ENCODE data around the gene ACO2.

Gene ACO2

DNA sequence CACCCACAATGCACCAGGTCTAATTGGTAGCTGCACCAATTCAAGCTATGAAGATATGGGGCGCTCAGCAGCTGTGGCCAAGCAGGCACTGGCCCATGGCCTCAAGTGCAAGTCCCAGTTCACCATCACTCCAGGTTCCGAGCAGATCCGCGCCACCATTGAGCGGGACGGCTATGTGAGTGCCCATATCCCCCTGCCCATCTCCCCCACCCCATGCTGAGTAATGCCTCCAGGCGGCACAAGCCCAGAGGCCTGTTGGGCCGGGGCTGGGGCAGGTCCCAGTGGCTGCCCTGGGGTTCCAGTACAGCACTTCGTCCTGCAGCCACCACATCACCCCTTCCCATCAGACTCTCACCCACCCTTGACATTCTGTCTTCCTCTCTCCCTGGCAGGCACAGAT lies 53.9 kb downstream of the ACO2 start:
- H3K27me3 ChIP-seq (ENCODE audit: control insufficient read depth, insufficient read depth, low read length): no peaks in the 10 kb centered on the region
- H3K4me3 ChIP-seq (ENCODE audit: low read length): no peak overlapping the region
- no peaks in the 10 kb centered on the region for H3K9me3 ChIP-seq (ENCODE audit: control insufficient read depth, low read length)
- H3K9ac ChIP-seq (ENCODE audit: low read length): peak overlapping the region; percentile 4
- peaks cover 31% of the 10 kb centered on the region for H3K4me1 ChIP-seq (ENCODE audit: control insufficient read depth, insufficient read depth, low read length)
- peaks cover 27% of the 10 kb centered on the region for H3K36me3 ChIP-seq (ENCODE audit: control insufficient read depth, insufficient read depth, low read length)

DNA sequence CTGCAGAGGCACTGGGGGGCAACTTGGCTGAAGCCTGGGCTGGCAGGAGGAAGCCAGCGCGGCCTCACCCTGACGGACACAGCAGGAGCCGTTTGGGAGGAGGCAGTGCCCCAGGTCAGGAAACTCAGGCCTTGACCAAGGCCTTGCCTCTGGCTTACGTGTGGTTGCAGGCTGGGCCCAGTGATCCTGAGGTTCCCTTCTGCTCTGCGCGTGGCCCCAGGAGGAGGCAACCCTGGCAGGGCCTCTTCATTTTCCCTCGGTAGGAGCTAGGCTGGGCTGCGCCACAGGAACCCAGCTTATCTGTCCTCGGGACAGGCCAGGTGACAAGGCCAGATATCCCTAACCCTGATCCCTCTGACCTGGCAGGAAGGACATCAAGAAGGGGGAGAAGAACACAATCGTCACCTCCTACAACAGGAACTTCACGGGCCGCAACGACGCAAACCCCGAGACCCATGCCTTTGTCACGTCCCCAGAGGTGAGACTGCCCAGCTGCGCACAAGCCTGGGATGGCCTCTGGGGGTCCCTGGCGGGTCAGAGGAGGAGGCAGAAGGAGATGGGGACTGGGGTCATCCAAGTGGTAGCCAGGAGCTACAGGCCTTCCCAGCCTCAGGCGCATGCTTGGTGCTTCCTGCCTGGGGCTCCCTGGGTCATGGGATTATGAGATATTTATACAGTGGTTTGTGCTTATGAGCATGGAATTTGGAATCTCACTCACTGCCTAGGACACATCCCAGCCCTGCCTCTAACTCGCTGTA lies 54.7 kb downstream of the ACO2 start:
- Histone ChIP-seq H3K9me3 (ENCODE audit: control insufficient read depth, low read length) (no peaks in the 10 kb centered on the region), H3K9ac (ENCODE audit: low read length) (peak overlapping the region; percentile 4), H3K27me3 (ENCODE audit: control insufficient read depth, insufficient read depth, low read length) (no peaks in the 10 kb centered on the region), H3K4me1 (ENCODE audit: control insufficient read depth, insufficient read depth, low read length) (peaks cover 29% of the 10 kb centered on the region), H3K4me3 (ENCODE audit: low read length) (no peak overlapping the region), H3K36me3 (ENCODE audit: control insufficient read depth, insufficient read depth, low read length) (peaks cover 33% of the 10 kb centered on the region)

DNA sequence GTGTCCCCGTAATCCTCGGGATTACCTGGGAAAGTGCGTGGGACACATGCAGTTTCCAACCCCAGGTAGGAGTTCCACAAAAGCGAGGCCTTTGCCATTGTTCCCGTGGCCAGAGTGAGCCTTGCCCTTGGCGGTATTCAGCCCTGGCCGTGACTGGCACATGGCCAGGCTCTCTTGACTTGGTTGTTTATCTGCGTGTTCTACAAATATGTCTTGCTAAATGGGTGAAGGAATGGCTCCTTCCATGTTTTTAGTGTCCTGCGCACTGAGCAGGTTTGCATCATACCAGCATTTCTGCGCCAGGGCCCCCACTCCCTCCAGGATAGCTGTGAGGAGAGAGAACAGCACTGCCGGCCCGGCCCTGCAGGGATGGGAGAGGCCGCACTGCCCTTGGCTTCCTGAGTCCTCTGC lies 55.3 kb downstream of the ACO2 start:
- Histone ChIP-seq H3K9me3 (ENCODE audit: control insufficient read depth, low read length) (no peaks in the 10 kb centered on the region), H3K36me3 (ENCODE audit: control insufficient read depth, insufficient read depth, low read length) (peaks cover 39% of the 10 kb centered on the region), H3K4me3 (ENCODE audit: low read length) (no peak overlapping the region), H3K27me3 (ENCODE audit: control insufficient read depth, insufficient read depth, low read length) (no peaks in the 10 kb centered on the region), H3K9ac (ENCODE audit: low read length) (peak overlapping the region; percentile 4), H3K4me1 (ENCODE audit: control insufficient read depth, insufficient read depth, low read length) (peaks cover 29% of the 10 kb centered on the region)

DNA sequence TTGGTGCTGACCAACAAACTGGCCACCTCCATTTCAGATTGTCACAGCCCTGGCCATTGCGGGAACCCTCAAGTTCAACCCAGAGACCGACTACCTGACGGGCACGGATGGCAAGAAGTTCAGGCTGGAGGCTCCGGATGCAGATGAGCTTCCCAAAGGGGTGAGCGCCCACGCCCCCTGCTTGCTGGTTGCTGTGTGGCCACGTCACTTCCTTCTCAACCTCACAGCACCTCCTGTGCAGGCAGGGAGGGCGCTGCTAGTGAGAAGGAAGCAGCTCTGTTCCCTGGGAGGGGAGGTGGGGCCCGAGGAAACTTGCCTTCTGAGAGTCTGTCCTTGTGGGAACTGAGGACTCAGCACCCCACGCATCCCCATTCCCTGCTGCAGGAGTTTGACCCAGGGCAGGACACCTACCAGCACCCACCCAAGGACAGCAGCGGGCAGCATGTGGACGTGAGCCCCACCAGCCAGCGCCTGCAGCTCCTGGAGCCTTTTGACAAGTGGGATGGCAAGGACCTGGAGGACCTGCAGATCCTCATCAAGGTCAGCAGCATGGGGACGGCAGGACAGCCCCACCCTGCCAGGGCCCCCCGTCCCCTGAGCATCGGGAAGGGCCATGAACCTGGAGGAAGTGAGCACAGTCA lies 56.0 kb downstream of the ACO2 start:
- peaks cover 29% of the 10 kb centered on the region for H3K4me1 ChIP-seq (ENCODE audit: control insufficient read depth, insufficient read depth, low read length)
- H3K9ac ChIP-seq (ENCODE audit: low read length): peak overlapping the region; percentile 4
- no peaks in the 10 kb centered on the region for H3K27me3 ChIP-seq (ENCODE audit: control insufficient read depth, insufficient read depth, low read length)
- no peaks in the 10 kb centered on the region for H3K9me3 ChIP-seq (ENCODE audit: control insufficient read depth, low read length)
- H3K36me3 ChIP-seq (ENCODE audit: control insufficient read depth, insufficient read depth, low read length): peaks cover 39% of the 10 kb centered on the region
- H3K4me3 ChIP-seq (ENCODE audit: low read length): no peak overlapping the region

DNA sequence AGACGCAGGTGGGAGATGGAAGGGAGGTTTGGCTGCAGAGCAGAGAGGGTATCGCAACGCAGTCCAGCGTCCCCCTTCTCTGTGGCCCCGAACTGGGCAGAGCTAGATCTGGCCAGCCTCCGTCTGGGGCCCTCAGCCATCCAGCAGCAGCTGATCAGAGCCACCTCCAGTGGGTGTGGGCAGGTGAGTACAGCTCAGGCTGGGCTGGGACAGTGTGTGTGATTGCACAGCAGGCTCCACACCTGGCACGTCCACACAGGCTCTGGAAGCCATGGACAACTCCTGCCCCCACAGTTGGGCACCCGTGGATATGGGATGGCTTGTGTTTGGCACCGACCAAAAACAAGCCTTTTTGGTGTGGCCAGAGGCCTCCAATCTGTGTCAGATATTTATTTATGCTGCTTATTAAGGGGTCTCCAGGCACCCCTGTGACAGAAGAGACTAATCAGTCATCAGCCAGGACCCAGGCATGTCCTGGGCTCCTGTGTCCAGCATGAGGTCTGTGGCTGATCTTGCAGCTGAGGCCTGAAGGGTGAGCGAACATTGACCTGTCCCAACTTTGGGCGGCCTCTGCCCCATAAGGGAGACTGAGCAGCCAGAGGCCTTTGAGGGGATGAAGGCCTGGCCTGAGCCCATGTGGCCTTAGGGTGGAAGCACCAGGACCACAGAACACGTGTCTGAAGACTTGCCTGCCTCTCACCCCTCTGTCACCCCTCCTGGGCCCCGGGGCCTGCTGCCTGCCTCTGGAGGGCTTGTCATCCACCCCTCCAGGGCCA lies 56.7 kb downstream of the ACO2 start:
- H3K9ac ChIP-seq (ENCODE audit: low read length): no peak overlapping the region

DNA sequence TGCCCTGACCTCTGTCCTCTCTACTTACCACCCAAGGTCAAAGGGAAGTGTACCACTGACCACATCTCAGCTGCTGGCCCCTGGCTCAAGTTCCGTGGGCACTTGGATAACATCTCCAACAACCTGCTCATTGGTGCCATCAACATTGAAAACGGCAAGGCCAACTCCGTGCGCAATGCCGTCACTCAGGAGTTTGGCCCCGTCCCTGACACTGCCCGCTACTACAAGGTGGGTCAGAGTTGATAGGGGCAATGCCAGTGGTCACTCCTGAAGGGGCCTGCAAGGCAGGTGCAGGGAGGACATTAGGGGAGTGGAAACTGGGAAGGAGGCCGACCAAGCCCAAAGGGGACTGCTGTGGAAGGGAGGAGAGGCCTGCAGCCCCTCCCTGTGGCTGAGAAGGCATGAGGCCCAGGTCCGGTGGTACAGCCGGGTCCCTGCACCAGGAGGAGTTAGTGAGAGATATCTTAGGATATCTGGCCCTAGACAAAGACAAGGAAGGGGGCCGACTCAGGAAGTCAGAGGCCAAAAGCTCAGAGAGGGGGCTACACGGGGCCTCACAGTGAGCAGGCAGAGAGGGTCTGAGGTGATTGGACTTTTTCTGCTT lies 57.4 kb downstream of the ACO2 start:
- Histone ChIP-seq H3K36me3 (ENCODE audit: control insufficient read depth, insufficient read depth, low read length) (peaks cover 44% of the 10 kb centered on the region), H3K4me3 (ENCODE audit: low read length) (no peak overlapping the region), H3K9me3 (ENCODE audit: control insufficient read depth, low read length) (no peaks in the 10 kb centered on the region), H3K4me1 (ENCODE audit: control insufficient read depth, insufficient read depth, low read length) (peaks cover 29% of the 10 kb centered on the region), H3K27me3 (ENCODE audit: control insufficient read depth, insufficient read depth, low read length) (no peaks in the 10 kb centered on the region), H3K9ac (ENCODE audit: low read length) (no peak overlapping the region)

More for the DNA sequence above, 56.7 kb downstream of the ACO2 start:
- Histone ChIP-seq H3K27me3 (ENCODE audit: control insufficient read depth, insufficient read depth, low read length) (no peaks in the 10 kb centered on the region), H3K4me3 (ENCODE audit: low read length) (no peak overlapping the region), H3K4me1 (ENCODE audit: control insufficient read depth, insufficient read depth, low read length) (peaks cover 29% of the 10 kb centered on the region), H3K9me3 (ENCODE audit: control insufficient read depth, low read length) (no peaks in the 10 kb centered on the region), H3K36me3 (ENCODE audit: control insufficient read depth, insufficient read depth, low read length) (peaks cover 39% of the 10 kb centered on the region)

DNA sequence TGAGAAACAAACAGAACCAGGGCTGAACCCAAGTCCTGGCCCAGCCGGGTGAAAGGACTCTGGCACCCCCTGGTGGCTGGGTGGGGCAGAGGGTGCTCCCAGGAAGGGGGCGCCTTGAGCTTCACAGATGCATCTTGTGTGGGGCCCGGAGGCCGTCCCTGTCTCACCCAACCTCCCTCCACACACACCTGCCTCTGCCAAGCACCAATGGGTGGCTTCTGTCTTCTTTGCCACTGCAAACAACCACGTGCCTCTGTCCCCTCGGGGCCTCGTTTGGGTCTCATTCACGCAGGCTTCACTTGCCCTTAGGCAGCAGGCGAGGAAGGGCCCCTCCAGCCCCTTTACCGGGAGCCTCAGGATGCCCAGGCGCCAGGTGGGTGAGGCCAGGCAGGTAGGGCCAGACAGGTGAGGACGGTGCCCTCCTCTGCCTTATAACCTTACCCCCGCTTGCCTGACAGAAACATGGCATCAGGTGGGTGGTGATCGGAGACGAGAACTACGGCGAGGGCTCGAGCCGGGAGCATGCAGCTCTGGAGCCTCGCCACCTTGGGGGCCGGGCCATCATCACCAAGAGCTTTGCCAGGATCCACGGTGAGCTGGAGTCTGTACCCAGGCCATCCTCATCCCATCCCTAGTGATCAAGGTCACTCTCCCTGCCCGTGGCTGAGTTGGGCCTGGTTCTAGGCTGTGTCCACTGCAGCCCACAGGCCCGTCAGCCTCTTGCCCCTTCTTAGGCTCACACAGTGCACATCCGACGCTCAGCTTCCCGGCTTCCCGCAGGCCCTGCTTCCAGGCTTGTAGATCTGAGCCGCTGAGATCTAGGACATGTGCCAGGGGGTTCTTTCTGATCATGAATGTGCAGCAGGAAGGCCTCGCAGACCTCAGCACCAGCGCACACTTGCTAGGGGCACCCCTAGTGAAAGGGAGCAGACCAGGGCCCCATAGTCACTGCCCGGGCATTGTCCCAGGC lies 58.2 kb downstream of the ACO2 start:
- Histone ChIP-seq H3K36me3 (ENCODE audit: control insufficient read depth, insufficient read depth, low read length) (peaks cover 52% of the 10 kb centered on the region), H3K9me3 (ENCODE audit: control insufficient read depth, low read length) (no peaks in the 10 kb centered on the region), H3K9ac (ENCODE audit: low read length) (no peak overlapping the region), H3K4me1 (ENCODE audit: control insufficient read depth, insufficient read depth, low read length) (peaks cover 29% of the 10 kb centered on the region), H3K4me3 (ENCODE audit: low read length) (no peak overlapping the region), H3K27me3 (ENCODE audit: control insufficient read depth, insufficient read depth, low read length) (no peaks in the 10 kb centered on the region)

GRCh38 chr22:41528132-41528766 lies 59.3 kb downstream of the ACO2 start:
- H3K4me1 ChIP-seq (ENCODE audit: control insufficient read depth, insufficient read depth, low read length): peaks cover 25% of the 10 kb centered on the region
- H3K36me3 ChIP-seq (ENCODE audit: control insufficient read depth, insufficient read depth, low read length): peaks cover 47% of the 10 kb centered on the region
- H3K27me3 ChIP-seq (ENCODE audit: control insufficient read depth, insufficient read depth, low read length): no peaks in the 10 kb centered on the region
- no peak overlapping the region for H3K4me3 ChIP-seq (ENCODE audit: low read length)
- no peaks in the 10 kb centered on the region for H3K9me3 ChIP-seq (ENCODE audit: control insufficient read depth, low read length)
- H3K9ac ChIP-seq (ENCODE audit: low read length): no peak overlapping the region

- no peaks in the 10 kb centered on the region for H3K9me3 ChIP-seq (ENCODE audit: control insufficient read depth, low read length)
- H3K36me3 ChIP-seq (ENCODE audit: control insufficient read depth, insufficient read depth, low read length): peaks cover 47% of the 10 kb centered on the region
- H3K27me3 ChIP-seq (ENCODE audit: control insufficient read depth, insufficient read depth, low read length): no peaks in the 10 kb centered on the region
- H3K4me1 ChIP-seq (ENCODE audit: control insufficient read depth, insufficient read depth, low read length): peaks cover 17% of the 10 kb centered on the region
- H3K4me3 ChIP-seq (ENCODE audit: low read length): no peak overlapping the region
- H3K9ac ChIP-seq (ENCODE audit: low read length): no peak overlapping the region
Measured at GRCh38 chr22:41528938-41529561, 60.1 kb downstream of the ACO2 start.

DNA sequence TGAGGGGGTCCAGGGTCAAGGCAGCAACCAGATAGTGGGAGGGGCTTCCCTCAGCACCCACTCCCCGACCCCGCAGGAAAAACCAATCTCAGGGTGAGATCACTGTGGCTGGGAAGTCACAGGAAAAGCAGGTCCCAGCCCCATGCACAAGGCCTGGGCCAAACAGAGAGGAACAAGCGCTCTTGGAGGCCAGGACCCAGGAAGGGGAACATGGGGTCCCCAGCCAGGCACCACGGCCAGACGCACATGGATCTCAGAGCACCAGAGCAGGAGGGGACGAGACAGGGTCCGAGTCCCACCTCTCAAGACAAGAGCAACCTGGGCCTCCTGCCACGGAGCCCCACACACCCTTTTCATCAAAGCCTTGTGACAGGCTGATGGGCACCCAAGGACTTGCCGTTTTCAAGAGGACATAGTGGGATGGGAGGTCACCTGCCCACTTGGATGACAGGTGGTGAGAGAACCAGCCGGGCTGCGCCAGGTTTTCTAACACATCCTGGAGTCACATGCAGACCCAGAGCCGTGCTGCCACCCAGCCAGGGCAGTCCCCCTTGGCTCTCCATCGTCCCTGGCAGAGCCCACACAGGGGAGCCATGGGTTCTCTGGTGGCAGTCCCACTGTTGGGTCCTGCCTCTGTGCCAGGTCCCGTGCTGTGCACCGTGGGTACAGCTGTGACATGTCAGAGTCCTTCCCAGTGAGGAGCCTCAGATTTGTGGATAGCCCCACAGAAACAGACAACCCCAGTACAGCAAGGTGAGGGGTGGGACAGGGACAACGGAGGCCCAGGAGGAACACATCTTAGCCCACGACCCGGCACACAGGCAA lies 62.2 kb downstream of the ACO2 start:
- H3K9ac ChIP-seq (ENCODE audit: low read length): no peak overlapping the region
- H3K4me1 ChIP-seq (ENCODE audit: control insufficient read depth, insufficient read depth, low read length): no peaks in the 10 kb centered on the region
- H3K36me3 ChIP-seq (ENCODE audit: control insufficient read depth, insufficient read depth, low read length): peaks cover 42% of the 10 kb centered on the region
- H3K4me3 ChIP-seq (ENCODE audit: low read length): no peak overlapping the region
- H3K9me3 ChIP-seq (ENCODE audit: control insufficient read depth, low read length): no peaks in the 10 kb centered on the region
- no peaks in the 10 kb centered on the region for H3K27me3 ChIP-seq (ENCODE audit: control insufficient read depth, insufficient read depth, low read length)
